Mesothelial cell of epicardium (in vitro differentiated cells): ENCODE data around the gene GADL1. TPM values are rescaled to one million over a fixed set of nuclear protein-coding genes. Genes with fewer than 3 reads are reported as not detected.

ENCODE experiments used
- DNase-seq, 2 experiments: peaks; one replicate each; pipeline ENCODE4 v3.0.0; 2021; ENCODE audit warnings: low spot score in 2 of 2; ENCODE audit not compliant: unreplicated experiment in 2 of 2
- H3K27ac Mint-ChIP-seq: 2 replicates; pipeline ENCODE4 v1.8.0; 2021; ENCODE audit warnings: mixed read lengths
- H3K27me3 Mint-ChIP-seq: 2 replicates; pipeline ENCODE4 v1.8.0; 2021; ENCODE audit warnings: low read depth, mixed read lengths
- H3K36me3 Mint-ChIP-seq: 2 replicates; pipeline ENCODE4 v1.8.0; 2021; ENCODE audit warnings: mixed read lengths
- H3K4me1 Mint-ChIP-seq: 2 replicates; pipeline ENCODE4 v1.8.0; 2021; ENCODE audit warnings: mixed read lengths
- H3K4me3 Mint-ChIP-seq: 2 replicates; pipeline ENCODE4 v1.8.0; 2021; ENCODE audit warnings: mild to moderate bottlenecking, moderate library complexity, mixed read lengths
- H3K9me3 Mint-ChIP-seq: 2 replicates; pipeline ENCODE4 v1.8.0; 2021; ENCODE audit warnings: mixed read lengths
- total RNA-seq: library from RNA; stranded (reverse); gene quantifications from 3 replicates; pipeline ENCODE4 v1.2.1, GENCODE V29; 2021
- TF ChIP-seq, protein P1 (sequence below): fragments of 200-600 bp; sonication (generic); IDR thresholded peaks from one replicate; pipeline ENCODE4 v1.5.0; 2021; ENCODE audit warnings: antibody characterized with exemption; ENCODE audit not compliant: unreplicated experiment

GADL1 gene
- total RNA-seq, 1 donor from 2014 or later: 4.6 TPM

- no peak overlapping the region for H3K4me3 Mint-ChIP-seq
- H3K9me3 Mint-ChIP-seq: peaks cover 21% of the 10 kb centered on the region
- no peak overlapping the region for H3K27ac Mint-ChIP-seq
- TF ChIP-seq, protein P1, sequence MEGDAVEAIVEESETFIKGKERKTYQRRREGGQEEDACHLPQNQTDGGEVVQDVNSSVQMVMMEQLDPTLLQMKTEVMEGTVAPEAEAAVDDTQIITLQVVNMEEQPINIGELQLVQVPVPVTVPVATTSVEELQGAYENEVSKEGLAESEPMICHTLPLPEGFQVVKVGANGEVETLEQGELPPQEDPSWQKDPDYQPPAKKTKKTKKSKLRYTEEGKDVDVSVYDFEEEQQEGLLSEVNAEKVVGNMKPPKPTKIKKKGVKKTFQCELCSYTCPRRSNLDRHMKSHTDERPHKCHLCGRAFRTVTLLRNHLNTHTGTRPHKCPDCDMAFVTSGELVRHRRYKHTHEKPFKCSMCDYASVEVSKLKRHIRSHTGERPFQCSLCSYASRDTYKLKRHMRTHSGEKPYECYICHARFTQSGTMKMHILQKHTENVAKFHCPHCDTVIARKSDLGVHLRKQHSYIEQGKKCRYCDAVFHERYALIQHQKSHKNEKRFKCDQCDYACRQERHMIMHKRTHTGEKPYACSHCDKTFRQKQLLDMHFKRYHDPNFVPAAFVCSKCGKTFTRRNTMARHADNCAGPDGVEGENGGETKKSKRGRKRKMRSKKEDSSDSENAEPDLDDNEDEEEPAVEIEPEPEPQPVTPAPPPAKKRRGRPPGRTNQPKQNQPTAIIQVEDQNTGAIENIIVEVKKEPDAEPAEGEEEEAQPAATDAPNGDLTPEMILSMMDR: no peak
- peaks cover 8% of the 10 kb centered on the region for H3K36me3 Mint-ChIP-seq
- DNase-seq: no peak
- no peaks in the 10 kb centered on the region for H3K27me3 Mint-ChIP-seq
- no peaks in the 10 kb centered on the region for H3K4me1 Mint-ChIP-seq
Measured at GRCh38 chr3:30699927-30700326, 194.5 kb downstream of the GADL1 start.

DNA sequence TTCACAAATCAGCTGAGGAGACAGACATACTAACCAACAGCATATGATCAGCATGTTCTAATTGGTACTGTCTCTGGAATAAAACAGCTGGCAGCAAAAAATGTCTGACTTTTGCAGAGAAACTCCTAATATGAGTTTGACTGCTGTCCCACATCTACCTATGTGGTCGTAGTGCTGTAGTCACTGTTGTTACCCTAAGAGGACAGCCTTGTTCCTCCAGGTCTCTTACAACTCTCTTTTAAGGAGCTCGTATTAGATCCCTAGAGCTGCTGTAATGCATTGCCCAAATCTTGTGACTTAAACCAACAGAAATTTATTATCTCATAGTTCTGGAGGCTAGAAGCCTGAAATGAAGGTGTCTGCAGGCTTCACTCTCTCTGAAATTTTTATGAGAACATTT is 195.9 kb downstream of the GADL1 start:
- Mint-ChIP-seq H3K9me3 (peaks cover 16% of the 10 kb centered on the region), H3K36me3 (peaks cover 7% of the 10 kb centered on the region), H3K27me3 (no peaks in the 10 kb centered on the region), H3K4me3 (no peak overlapping the region), H3K27ac (no peak overlapping the region), H3K4me1 (no peaks in the 10 kb centered on the region)
- DNase-seq: no peak
- TF ChIP-seq, protein P1: no peak

DNA sequence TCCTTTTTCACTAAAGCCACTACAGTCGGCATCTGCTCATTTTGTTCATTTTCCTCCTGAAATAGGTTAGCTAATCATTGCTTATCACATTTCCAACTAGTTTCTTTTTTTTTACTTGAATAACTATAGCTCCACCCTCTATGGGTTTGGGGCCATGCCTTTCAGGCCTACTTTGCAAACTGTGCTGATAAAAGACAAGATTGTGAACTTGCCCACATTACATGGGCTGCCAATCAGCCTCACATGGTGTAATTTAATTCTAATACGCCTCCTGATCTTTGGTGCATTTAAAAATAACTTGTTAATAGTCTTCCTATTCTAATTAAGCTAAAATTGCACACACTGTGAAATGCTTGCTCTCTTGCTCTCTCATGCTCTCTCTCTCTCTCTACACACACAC is 197.6 kb downstream of the GADL1 start:
- Mint-ChIP-seq H3K36me3 (peaks cover 4% of the 10 kb centered on the region), H3K27me3 (no peaks in the 10 kb centered on the region), H3K27ac (no peak overlapping the region), H3K9me3 (peaks cover 3% of the 10 kb centered on the region), H3K4me1 (peaks cover 2% of the 10 kb centered on the region), H3K4me3 (no peak overlapping the region)
- TF ChIP-seq, protein P1: no peak
- DNase-seq: no peak

DNA sequence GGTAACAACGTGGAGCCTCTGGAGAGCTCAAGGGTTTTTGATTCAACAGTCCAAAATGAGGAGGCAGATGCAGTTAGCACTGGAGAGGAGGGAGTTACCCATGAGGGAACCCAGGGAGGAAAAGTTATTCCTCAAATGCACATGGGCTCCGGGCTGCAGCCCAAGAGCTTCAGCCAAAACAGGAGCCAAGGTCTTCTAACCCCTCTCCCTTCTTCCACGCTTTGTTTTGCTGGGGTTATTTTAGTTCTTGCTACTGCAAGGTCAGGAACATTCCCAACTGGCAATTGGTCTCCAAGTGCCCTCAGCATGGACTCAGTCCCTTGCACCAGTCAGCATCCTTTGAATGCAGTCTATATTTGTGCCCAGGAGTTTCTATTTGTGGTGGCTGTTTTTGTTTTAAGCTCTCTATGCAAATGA is 198.1 kb downstream of the GADL1 start:
- Mint-ChIP-seq H3K4me1 (peaks cover 2% of the 10 kb centered on the region), H3K27ac (no peak overlapping the region), H3K36me3 (peaks cover 4% of the 10 kb centered on the region), H3K9me3 (no peaks in the 10 kb centered on the region), H3K27me3 (no peaks in the 10 kb centered on the region), H3K4me3 (no peak overlapping the region)
- no peak for DNase-seq
- TF ChIP-seq, protein P1: no peak

GRCh38 chr3:30695302-30696061 is 199.0 kb downstream of the GADL1 start:
- Mint-ChIP-seq H3K36me3 (peaks cover 7% of the 10 kb centered on the region), H3K4me1 (peaks cover 2% of the 10 kb centered on the region), H3K27me3 (no peaks in the 10 kb centered on the region), H3K4me3 (no peak overlapping the region), H3K9me3 (no peaks in the 10 kb centered on the region), H3K27ac (no peak overlapping the region)
- no peak for DNase-seq
- TF ChIP-seq, protein P1: no peak
